ENCODE data around the gene LRBA.
A peak's percentile ranks its signal among the peaks of the same experiment; 100 is the strongest.
"Not testable (repeated sequence)": the region's sequence is repeated elsewhere in the genome, so short reads cannot be mapped to it uniquely, and the experiment has no call there.

The LRBA gene

GRCh38 chr4:150389896-150390530, 625.1 kb downstream of the LRBA start:
- TF ChIP-seq, protein P1, sequence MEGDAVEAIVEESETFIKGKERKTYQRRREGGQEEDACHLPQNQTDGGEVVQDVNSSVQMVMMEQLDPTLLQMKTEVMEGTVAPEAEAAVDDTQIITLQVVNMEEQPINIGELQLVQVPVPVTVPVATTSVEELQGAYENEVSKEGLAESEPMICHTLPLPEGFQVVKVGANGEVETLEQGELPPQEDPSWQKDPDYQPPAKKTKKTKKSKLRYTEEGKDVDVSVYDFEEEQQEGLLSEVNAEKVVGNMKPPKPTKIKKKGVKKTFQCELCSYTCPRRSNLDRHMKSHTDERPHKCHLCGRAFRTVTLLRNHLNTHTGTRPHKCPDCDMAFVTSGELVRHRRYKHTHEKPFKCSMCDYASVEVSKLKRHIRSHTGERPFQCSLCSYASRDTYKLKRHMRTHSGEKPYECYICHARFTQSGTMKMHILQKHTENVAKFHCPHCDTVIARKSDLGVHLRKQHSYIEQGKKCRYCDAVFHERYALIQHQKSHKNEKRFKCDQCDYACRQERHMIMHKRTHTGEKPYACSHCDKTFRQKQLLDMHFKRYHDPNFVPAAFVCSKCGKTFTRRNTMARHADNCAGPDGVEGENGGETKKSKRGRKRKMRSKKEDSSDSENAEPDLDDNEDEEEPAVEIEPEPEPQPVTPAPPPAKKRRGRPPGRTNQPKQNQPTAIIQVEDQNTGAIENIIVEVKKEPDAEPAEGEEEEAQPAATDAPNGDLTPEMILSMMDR (conservative IDR thresholded peaks at IDR 0.05; ENCODE audit: low read length), result no peak
- no peak for DNase-seq (ENCODE audit: low read depth)
- no peak overlapping the region for H3K4me3 ChIP-seq (ENCODE audit: low read length)

DNA sequence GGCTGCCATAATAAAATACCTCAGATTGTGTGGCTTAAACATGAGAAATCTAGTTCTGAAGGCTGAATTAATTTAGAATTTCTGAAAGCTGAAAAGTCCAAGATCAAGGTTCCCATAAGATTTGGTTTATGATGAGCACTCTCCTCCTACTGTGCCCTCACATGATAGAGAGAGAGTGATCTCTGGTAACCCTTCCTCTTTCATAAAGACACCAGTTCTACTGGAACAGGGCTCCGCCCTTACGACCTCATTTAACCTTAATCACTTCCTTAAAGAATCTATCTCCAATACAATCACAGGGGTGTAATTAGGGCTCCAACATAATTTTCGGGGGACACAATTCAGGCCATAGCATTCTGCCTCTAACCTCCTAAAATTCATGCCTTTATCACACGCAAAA, 627.1 kb downstream of the LRBA start:
- no peak for DNase-seq (ENCODE audit: low read depth)

DNA sequence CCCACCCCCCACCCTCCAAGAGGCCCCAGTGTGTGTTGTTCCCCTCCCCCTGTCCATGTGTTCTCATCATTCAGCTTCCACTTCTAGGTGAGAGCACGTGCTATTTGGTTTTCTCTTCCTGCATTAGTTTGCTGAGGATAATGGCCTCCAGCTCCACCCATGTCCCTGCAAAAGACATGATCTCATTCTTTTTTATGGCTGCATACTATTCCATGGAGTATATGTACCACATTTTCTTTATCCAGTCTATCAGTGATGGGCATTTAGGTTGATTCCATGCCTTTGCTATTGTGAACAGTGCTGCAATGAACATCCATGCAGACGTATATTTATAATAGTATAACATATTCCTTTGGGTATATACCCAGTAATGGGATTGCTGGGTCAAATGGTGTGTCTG, 628.7 kb downstream of the LRBA start:
- H3K4me3 ChIP-seq (ENCODE audit: low read length); DNase-seq (ENCODE audit: low read depth): not testable (repeated sequence)

More for the DNA sequence above, 627.1 kb downstream of the LRBA start:
- TF ChIP-seq, protein P1 (conservative IDR thresholded peaks at IDR 0.05; ENCODE audit: low read length), result no peak
- no peak overlapping the region for H3K4me3 ChIP-seq (ENCODE audit: low read length)

DNA sequence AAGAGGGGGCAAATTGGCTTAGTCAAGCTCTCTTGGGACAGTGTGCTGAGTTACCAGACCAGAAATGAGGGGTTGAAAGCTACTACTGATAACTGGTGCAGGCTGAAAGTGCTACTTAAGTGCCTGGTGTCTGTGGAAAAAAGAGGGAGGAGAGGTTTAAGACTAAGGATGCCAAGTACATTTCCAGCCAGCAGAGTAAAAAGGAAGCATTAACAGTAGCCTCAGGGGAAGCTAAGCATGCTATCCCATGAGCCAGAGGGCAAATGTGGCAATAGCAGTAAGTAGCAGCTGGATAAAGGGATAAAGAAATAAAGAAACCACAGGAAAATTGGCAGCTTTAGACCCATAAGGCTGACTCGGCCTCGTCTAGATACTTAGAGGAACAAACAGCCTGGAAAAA, 629.5 kb downstream of the LRBA start:
- H3K4me3 ChIP-seq (ENCODE audit: low read length), result no peak overlapping the region
- TF ChIP-seq, protein P1 (conservative IDR thresholded peaks at IDR 0.05; ENCODE audit: low read length), result peak; percentile 26; the same call in 1 of the 2 replicates
- peak; percentile 95 for DNase-seq (ENCODE audit: low read depth)

DNA sequence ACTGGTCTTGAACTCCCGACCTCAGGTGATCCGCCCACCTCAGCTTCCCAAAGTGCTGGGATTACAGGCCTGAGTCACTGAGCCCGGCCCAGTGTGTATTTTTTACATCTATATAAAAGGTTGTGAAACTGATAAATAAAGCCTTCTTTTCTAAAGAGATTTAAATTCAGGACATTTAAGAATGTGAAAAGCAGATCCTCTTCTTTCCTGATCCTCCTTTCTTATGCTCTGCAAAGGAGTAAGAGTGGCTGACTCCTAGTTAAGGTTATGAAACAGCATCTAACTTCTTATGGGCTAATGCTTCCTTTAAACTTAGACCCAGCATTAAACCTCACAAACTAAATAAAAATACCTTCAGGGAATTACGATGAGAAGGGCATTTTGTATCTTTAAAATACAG, 630.8 kb downstream of the LRBA start:
- H3K4me3 ChIP-seq (ENCODE audit: low read length), result no peak overlapping the region
- no peak for DNase-seq (ENCODE audit: low read depth)
- TF ChIP-seq, protein P1 (conservative IDR thresholded peaks at IDR 0.05; ENCODE audit: low read length), result no peak

- peak; percentile 23 for DNase-seq (ENCODE audit: low read depth)
- TF ChIP-seq, protein P1 (conservative IDR thresholded peaks at IDR 0.05; ENCODE audit: low read length), result no peak
- H3K4me3 ChIP-seq (ENCODE audit: low read length), result no peak overlapping the region
Observed at GRCh38 chr4:150382028-150382427, 633.1 kb downstream of the LRBA start.

GRCh38 chr4:150381609-150382008, 633.5 kb downstream of the LRBA start:
- peak; percentile 11 for DNase-seq (ENCODE audit: low read depth)
- H3K4me3 ChIP-seq (ENCODE audit: low read length), result no peak overlapping the region
- TF ChIP-seq, protein P1 (conservative IDR thresholded peaks at IDR 0.05; ENCODE audit: low read length), result no peak
